Left renal cortex interstitium (tissue), 4 donors: Measurements from ENCODE around the gene FOXO3. TPM values are rescaled to one million over a fixed set of nuclear protein-coding genes. Genes with fewer than 3 reads are reported as not detected.
"Not testable (repeated sequence)": the region's sequence is repeated elsewhere in the genome, so short reads cannot be mapped to it uniquely, and the experiment has no call there.

Source experiments
- DNase-seq, 4 donors: peaks; one replicate each; pipeline ENCODE4 v3.0.0-alpha.2; 2013; ENCODE audit warnings: low read depth in 4 of 4, low spot score in 2 of 4, missing footprints in 1 of 4
- polyA plus RNA-seq, 4 donors: library from polyadenylated mRNA; unstranded; fragments of 120-200 nt; gene quantifications; one replicate each; pipeline ENCODE4 v1.2.1, GENCODE V29; 2013; ENCODE audit not compliant: insufficient read length in 4 of 4

FOXO3 gene
- 10 to 100 TPM; 47.2 to 50.0 (median 49.9) TPM for polyA plus RNA-seq

GRCh38 chr6:108560463-108561308, at the start of gene FOXO3:
Gene FOXO3, plus strand, starts transcription at chr6:108560917. Its CDS starts 292 bp downstream, at chr6:108561209.
- peak in 3 of 4 donors; percentile 74 to 77 (median 77) for DNase-seq

GRCh38 chr6:108518714-108519576, 41.8 kb upstream of the FOXO3 start:
- no peak for DNase-seq

- no peak for DNase-seq
Measured at GRCh38 chr6:108521616-108522107, 39.1 kb upstream of the FOXO3 start.

GRCh38 chr6:108523697-108524096, 37.0 kb upstream of the FOXO3 start:
- DNase-seq: no peak

GRCh38 chr6:108524528-108525248, 36.0 kb upstream of the FOXO3 start:
- DNase-seq: no peak

- peak in 1 of 4 donors; percentile 27 for DNase-seq
Measured at GRCh38 chr6:108526739-108527174, 34.0 kb upstream of the FOXO3 start.

GRCh38 chr6:108528878-108529277, 31.8 kb upstream of the FOXO3 start:
- no peak for DNase-seq

GRCh38 chr6:108531332-108531731, 29.4 kb upstream of the FOXO3 start:
- DNase-seq: no peak

- no peak for DNase-seq
Measured at GRCh38 chr6:108535114-108535742, 25.5 kb upstream of the FOXO3 start.

- not testable (repeated sequence) for DNase-seq
Measured at GRCh38 chr6:108535920-108536535, 24.7 kb upstream of the FOXO3 start.

GRCh38 chr6:108541843-108542759, 18.6 kb upstream of the FOXO3 start:
- DNase-seq: peak in 3 of 4 donors; percentile 45 to 75 (median 72)

- no peak for DNase-seq
Measured at GRCh38 chr6:108543175-108543940, 17.4 kb upstream of the FOXO3 start.

GRCh38 chr6:108544606-108545005, 16.1 kb upstream of the FOXO3 start:
- no peak for DNase-seq

- no peak for DNase-seq
Measured at GRCh38 chr6:108546079-108547049, 14.4 kb upstream of the FOXO3 start.

- DNase-seq: no peak
Measured at GRCh38 chr6:108549241-108549640, 11.5 kb upstream of the FOXO3 start.

- DNase-seq: no peak
Measured at GRCh38 chr6:108549741-108550140, 11.0 kb upstream of the FOXO3 start.

- DNase-seq: no peak
Measured at GRCh38 chr6:108550256-108550655, 10.5 kb upstream of the FOXO3 start.
